Dermis blood vessel endothelial cell (primary cell): Measurements from ENCODE around the gene ARMS2. TPM values are rescaled to one million over a fixed set of nuclear protein-coding genes. Genes with fewer than 3 reads are reported as not detected.

ENCODE experiments used
- DNase-seq: peaks from one replicate; pipeline ENCODE4 v3.0.0; 2010
- total RNA-seq: library from RNA; depleted of rRNA; stranded (reverse); fragments of >200 nt; gene quantifications from 2 replicates; pipeline ENCODE4 v1.2.3, GENCODE V29; 2014

ARMS2 gene
- not detected in 2 replicates for total RNA-seq

GRCh38 chr10:122454603-122455080, at the start of gene ARMS2:
TSS of gene ARMS2 (plus strand) at chr10:122454653. CDS start at chr10:122454728, 75 bp downstream.
- no peak for DNase-seq

- DNase-seq = peak; percentile 43
Observed at GRCh38 chr10:122407375-122408125, 46.9 kb upstream of the ARMS2 start.

GRCh38 chr10:122413327-122413726, 41.1 kb upstream of the ARMS2 start:
- no peak for DNase-seq

- DNase-seq = no peak
Observed at GRCh38 chr10:122417667-122418066, 36.8 kb upstream of the ARMS2 start.

GRCh38 chr10:122419016-122419415, 35.4 kb upstream of the ARMS2 start:
- no peak for DNase-seq

GRCh38 chr10:122419876-122420623, 34.4 kb upstream of the ARMS2 start:
- DNase-seq = no peak

GRCh38 chr10:122420624-122421007, 33.8 kb upstream of the ARMS2 start:
- no peak for DNase-seq

- DNase-seq = no peak
Observed at GRCh38 chr10:122421054-122421625, 33.3 kb upstream of the ARMS2 start.

- DNase-seq = no peak
Observed at GRCh38 chr10:122421742-122422141, 32.7 kb upstream of the ARMS2 start.

GRCh38 chr10:122422266-122422989, 32.0 kb upstream of the ARMS2 start:
- DNase-seq = no peak

- DNase-seq = no peak
Observed at GRCh38 chr10:122424059-122424458, 30.4 kb upstream of the ARMS2 start.

- no peak for DNase-seq
Observed at GRCh38 chr10:122426829-122427228, 27.6 kb upstream of the ARMS2 start.

- no peak for DNase-seq
Observed at GRCh38 chr10:122427280-122427679, 27.2 kb upstream of the ARMS2 start.

GRCh38 chr10:122435212-122435827, 19.1 kb upstream of the ARMS2 start:
- DNase-seq = peak; percentile 72

- DNase-seq = peak; percentile 64
Observed at GRCh38 chr10:122441961-122442360, 12.5 kb upstream of the ARMS2 start.

GRCh38 chr10:122445469-122445868, 9.0 kb upstream of the ARMS2 start:
- DNase-seq = no peak

GRCh38 chr10:122445904-122446303, 8.5 kb upstream of the ARMS2 start:
- no peak for DNase-seq

- peak; percentile 36 for DNase-seq
Observed at GRCh38 chr10:122446668-122447423, 7.6 kb upstream of the ARMS2 start.

GRCh38 chr10:122448600-122448999, 5.9 kb upstream of the ARMS2 start:
- no peak for DNase-seq

GRCh38 chr10:122449153-122449552, 5.3 kb upstream of the ARMS2 start:
- DNase-seq = no peak

GRCh38 chr10:122450353-122450990, 4.0 kb upstream of the ARMS2 start:
- peak; percentile 70 for DNase-seq
